ENCODE results near the gene CDH23.

- no peak for TF ChIP-seq SIN3A (IDR thresholded peaks at IDR 0.05; ENCODE audit: low read depth, low read length)
- TF ChIP-seq FOXM1 (IDR thresholded peaks at IDR 0.05; ENCODE audit: low read depth, low read length) = no peak
- TF ChIP-seq REST (IDR thresholded peaks at IDR 0.05; ENCODE audit: low read depth, low read length) = no peak
- TF ChIP-seq MTA3 (IDR thresholded peaks at IDR 0.05; ENCODE audit: borderline replicate concordance, low read length) = no peak
- TF ChIP-seq CTCF (IDR thresholded peaks at IDR 0.05 in 2 of 3, conservative IDR thresholded peaks at IDR 0.05 in 1 of 3; ENCODE audit: control insufficient read depth in 2 of 3, extremely low read depth in 1 of 3, insufficient read depth in 1 of 3, low read depth in 3 of 3, low read length in 3 of 3) = no peak
- no peak for TF ChIP-seq PRDM15 (CRISPR knock-in tag; IDR thresholded peaks at IDR 0.05)
- no peak for TF ChIP-seq SMC3 (IDR thresholded peaks at IDR 0.05; ENCODE audit: borderline replicate concordance, low read length)
- TF ChIP-seq TCF7 (IDR thresholded peaks at IDR 0.05; ENCODE audit: borderline replicate concordance) = no peak
- TF ChIP-seq RCOR1 (conservative IDR thresholded peaks at IDR 0.05; ENCODE audit: low read depth, low read length) = no peak
- TF ChIP-seq NFYB (IDR thresholded peaks at IDR 0.05; ENCODE audit: insufficient read depth, low read depth, low read length) = no peak
- no peak for TF ChIP-seq POLR2A (IDR thresholded peaks at IDR 0.05; ENCODE audit: low read depth, low read length)
- no peak for TF ChIP-seq ZBTB11 (CRISPR knock-in tag; IDR thresholded peaks at IDR 0.05)
These were observed 227.2 kb downstream of the CDH23 start for GRCh38 chr10:71623986-71624291.

Measured in GM12878 (cell line).